Lower leg skin (tissue), 3 donors: ENCODE measurements around the gene PDS5B.

ENCODE experiments used
- CTCF ChIP-seq, 3 donors: fragments of 450-650 bp; IDR thresholded peaks; one replicate each; pipeline ENCODE4 v1.5.1; 2016; ENCODE audit warnings: antibody characterized with exemption in 3 of 3, mild to moderate bottlenecking in 3 of 3, moderate library complexity in 2 of 3
- POLR2A ChIP-seq, 2 donors: fragments of 450-650 bp; IDR thresholded peaks; one replicate each; pipeline ENCODE4 v1.6.1; 2016 to 2017; ENCODE audit warnings: antibody characterized with exemption in 2 of 2, mild to moderate bottlenecking in 1 of 2, moderate library complexity in 1 of 2

- TF ChIP-seq CTCF (IDR thresholded peaks at IDR 0.05) (no peak), POLR2A (IDR thresholded peaks at IDR 0.05) (no peak)
Measured at GRCh38 chr13:32752311-32752710, 166.1 kb downstream of the PDS5B start.
